GM12878 (cell line): ENCODE measurements around the gene RFX3. TPM values are rescaled to one million over a fixed set of nuclear protein-coding genes. Genes with fewer than 3 reads are reported as not detected.

ENCODE experiments used
- ATAC-seq: fragments of 200-7000 bp; cut with Tn5 transposase; 3 replicates; pipeline ENCODE4 v1.9.1; 2020; ENCODE audit warnings: mild to moderate bottlenecking, moderate library complexity
- BruUV-seq: library from RNA; stranded (reverse); fragments of 400-500 nt; replicated peaks from 2 replicates; lab custom pipeline; 2021; lab: Mats Ljungman, UMichigan
- CTCF ChIA-PET: fragments of 300-600 bp; sonication (Branson Sonifier 250); formaldehyde crosslinking; extraction: SDS; loops from one replicate; lab custom pipeline; 2021; ENCODE audit warnings: inconsistent platforms; lab: Yijun Ruan, JAX
- POLR2A ChIA-PET: fragments of 350-600 bp; formaldehyde crosslinking; extraction: SDS; loops from one replicate; lab custom pipeline; 2021; ENCODE audit warnings: inconsistent platforms; lab: Charles Lee
- RAD21 ChIA-PET: fragments of 300-600 bp; sonication (Branson Sonifier 250); formaldehyde crosslinking; loops from one replicate; lab custom pipeline; 2023; ENCODE audit warnings: antibody characterized with exemption; ENCODE audit not compliant: unreplicated experiment; lab: Charles Lee
- SMC1A ChIA-PET: fragments of 300-600 bp; sonication (Branson Sonifier 250); formaldehyde crosslinking; loops from one replicate; lab custom pipeline; 2023; ENCODE audit not compliant: unreplicated experiment, uncharacterized antibody; lab: Charles Lee
- DNase-seq: peaks from one replicate; pipeline ENCODE4 v3.0.0-alpha.2; 2011; ENCODE audit warnings: low read depth, low spot score
- FAIRE-seq: peaks from 3 replicates; lab custom pipeline; 2011; peaks lifted over from hg19 to GRCh38; lab: Jason Lieb, UNC
- H2AFZ ChIP-seq: 2 replicates; pipeline ENCODE4 v1.6.0; 2011; ENCODE audit warnings: low read depth, low read length, control low read depth; ENCODE audit not compliant: control insufficient read depth
- H3K27ac ChIP-seq: 2 replicates; pipeline ENCODE4 v1.5.1; 2011; ENCODE audit warnings: control low read depth; ENCODE audit not compliant: control insufficient read depth, insufficient read depth
- H3K27me3 ChIP-seq, 2 experiments: replicated peaks in 1 of 2; 2 replicates each; pipeline versions ENCODE4 v1.6.0 to v1.6.1; 2011; ENCODE audit warnings: low read length in 1 of 2; ENCODE audit not compliant: control insufficient read depth in 2 of 2, insufficient read depth in 2 of 2
- H3K36me3 ChIP-seq, 2 experiments: 2 replicates each; pipeline ENCODE4 v1.5.1; 2011; ENCODE audit warnings: low read length in 1 of 2; ENCODE audit not compliant: control insufficient read depth in 2 of 2, insufficient read depth in 2 of 2
- H3K4me1 ChIP-seq: 2 replicates; pipeline ENCODE4 v1.6.1; 2011; ENCODE audit warnings: mild to moderate bottlenecking, low read length, moderate library complexity, mixed read lengths; ENCODE audit not compliant: control insufficient read depth, insufficient read depth
- H3K4me2 ChIP-seq: 2 replicates; pipeline ENCODE4 v1.6.0; 2011; ENCODE audit warnings: control low read depth; ENCODE audit not compliant: control insufficient read depth, insufficient read depth
- H3K4me3 ChIP-seq: fragments of 200-600 bp; sonication (generic); 2 replicates; pipeline ENCODE4 v1.5.1; 2016
- H3K79me2 ChIP-seq: 2 replicates; pipeline ENCODE4 v1.6.0; 2011; ENCODE audit warnings: low read length; ENCODE audit not compliant: control insufficient read depth, insufficient read depth
- H3K9ac ChIP-seq: 2 replicates; pipeline ENCODE4 v1.8.0; 2011; ENCODE audit warnings: low read length, control low read depth, mixed read lengths; ENCODE audit not compliant: control insufficient read depth, insufficient read depth
- H3K9me3 ChIP-seq: replicated peaks from 3 replicates; pipeline ENCODE4 v1.5.1; 2011; ENCODE audit warnings: mild to moderate bottlenecking, low read length; ENCODE audit not compliant: control insufficient read depth, insufficient read depth
- H4K20me1 ChIP-seq: 2 replicates; pipeline ENCODE4 v1.6.0; 2011; ENCODE audit not compliant: control insufficient read depth, insufficient read depth
- ELK1 ChIP-seq: IDR thresholded peaks from 2 replicates; pipeline ENCODE4 v1.6.1; 2012; ENCODE audit warnings: low read depth, low read length, improper control_type of control experiment
- FOXM1 ChIP-seq: IDR thresholded peaks from 2 replicates; pipeline ENCODE4 v1.6.1; 2012; ENCODE audit warnings: low read depth, mild to moderate bottlenecking, inconsistent platforms, low read length, moderate library complexity
- HDGF ChIP-seq: fragments of 450-650 bp; IDR thresholded peaks from 2 replicates; pipeline ENCODE4 v1.6.1; 2016; ENCODE audit warnings: antibody characterized with exemption
- PAX5 ChIP-seq: IDR thresholded peaks from 2 replicates; pipeline ENCODE4 v1.6.1; 2011; ENCODE audit warnings: low read depth, low read length, borderline replicate concordance
- PRDM15 ChIP-seq: fragments of 450-650 bp; formaldehyde crosslinking; IDR thresholded peaks from 2 replicates; pipeline ENCODE4 v1.4.0; 2020; ENCODE audit warnings: mild to moderate bottlenecking, moderate library complexity
- SPI1 ChIP-seq: IDR thresholded peaks from 2 replicates; pipeline ENCODE4 v1.6.1; 2011; ENCODE audit warnings: low read depth, mild to moderate bottlenecking, low read length, moderate library complexity, borderline replicate concordance; ENCODE audit not compliant: insufficient read depth
- ZNF592 ChIP-seq: fragments of 450-650 bp; IDR thresholded peaks from 2 replicates; pipeline ENCODE4 v1.6.1; 2017; ENCODE audit warnings: mild to moderate bottlenecking, moderate library complexity
- WGBS: methylation state at CpG from one replicate; pipeline ENCODE4 v1.1.6; 2016; ENCODE audit warnings: low lambda C conversion rate; ENCODE audit not compliant: insufficient replicate concordance, insufficient coverage; ENCODE audit errors: missing lambda C conversion rate; 5-methylcytosine and 5-hydroxymethylcytosine counted together
- in situ Hi-C: fragments of 300-500 bp; cut with MboI; formaldehyde crosslinking; loops from 9 replicates; pipeline ENCODE4 v1.14.3; 2018; ENCODE audit warnings: mixed read lengths
- intact Hi-C: fragments of 100-400 bp; cut with micrococcal nuclease; formaldehyde crosslinking; loops from one replicate; pipeline ENCODE4 v1.14.2; 2022; ENCODE audit not compliant: unreplicated experiment
- polyA plus RNA-seq, 11 experiments: library from polyadenylated mRNA; depleted of rRNA in 4 of 11; unstranded in 6 of 11; stranded (reverse) in 5 of 11; fragments of >200 nt; fragmentation: Nextera tagmentation in 4 of 11; fragmentation: Illumina TruSeq in 1 of 11; extraction: Ambion mirVana in 4 of 11; extraction: Trizol in 1 of 11; gene quantifications; 1 replicate in 1 of 11; 2 replicates in 10 of 11; pipeline versions ENCODE4 v1.2.1 to v1.2.3, GENCODE V29; 2011 to 2016; ENCODE audit warnings: inconsistent platforms in 2 of 11, missing spikeins in 2 of 11, low read depth in 1 of 11
- total RNA-seq, 4 experiments: library from RNA; depleted of rRNA in 3 of 4; stranded (reverse); fragments of >200 nt in 3 of 4; fragmentation: Illumina TruSeq in 1 of 4; extraction: Trizol in 1 of 4; gene quantifications; 2 replicates each; pipeline versions ENCODE4 v1.2.1 to v1.2.3, GENCODE V29; 2013 to 2021

Gene RFX3
- total and polyA plus RNA-seq, 10 of the 15 experiments (the other 5 are each of a cell fraction or from before 2014, with no cell fraction given): 1.2 to 26.4 (median 6.7) TPM

- TF ChIP-seq ZNF592: 0 out of 2 replicates have a peak, but pooled peaks have one; percentile 44
- TF ChIP-seq FOXM1: no peak
- TF ChIP-seq HDGF: no peak
These were observed 285.0 kb downstream of the RFX3 start (continued) for GRCh38 chr9:3240656-3241268.

- in situ Hi-C loops: loop anchor here (5.0 kb wide), 1 partner anchor 203 kb away; no protein-coding TSS in a partner anchor
- no peak for FAIRE-seq
- Histone ChIP-seq H3K27ac (no peak overlapping the region), H3K4me1 (0 out of 2 replicates have a peak, but pooled peaks cover 3% of the 10 kb centered on the region), H3K9ac (no peak overlapping the region), H4K20me1 (no peaks in the 10 kb centered on the region), H3K9me3 (no peaks in the 10 kb centered on the region), H3K27me3 (no peaks in the 10 kb centered on the region), H3K4me2 (no peak overlapping the region), H3K36me3 (no peaks in the 10 kb centered on the region), H3K4me3 (no peak overlapping the region), H2AFZ (no peak overlapping the region), H3K79me2 (no peaks in the 10 kb centered on the region)
- SMC1A ChIA-PET: interaction anchor here (1.1 to 2.1 kb wide), 4 partner anchors 20 to 205 kb away, joined by 3 to 12 read pairs (median 4); no protein-coding TSS in a partner anchor
- ATAC-seq: no peak
- TF ChIP-seq SPI1 (no peak), PAX5 (no peak), PRDM15 (CRISPR knock-in tag) (no peak), ELK1 (no peak)
- 97% methylated on average over 4 of the region's 4 CpGs for WGBS
- BruUV-seq: no TSS peak
- intact Hi-C loops: no loop called here
- RAD21 ChIA-PET: interaction anchor here (1.9 kb wide), 1 partner anchor 202 kb away, joined by 11 read pairs; no protein-coding TSS in a partner anchor
- DNase-seq: no peak
- CTCF ChIA-PET: interaction anchor here (0.6 to 8.2 kb wide), 3 partner anchors 202 to 1055 kb away, joined by 3 to 305 read pairs (median 3); no protein-coding TSS in a partner anchor
- POLR2A ChIA-PET: no interaction called here
These were observed 286.6 kb downstream of the RFX3 start for GRCh38 chr9:3239240-3239639.
